GM19025 (cell line): ENCODE measurements around the gene EDA.
"Not testable (repeated sequence)": the region's sequence is repeated elsewhere in the genome, so short reads cannot be mapped to it uniquely, and the experiment has no call there.

Source experiments
- ATAC-seq: cut with Tn5 transposase; IDR thresholded peaks from one replicate; pipeline ENCODE4 v1.9.1; 2021; ENCODE audit warnings: mild to moderate bottlenecking, low read depth, moderate library complexity; ENCODE audit not compliant: unreplicated experiment

The EDA gene

DNA sequence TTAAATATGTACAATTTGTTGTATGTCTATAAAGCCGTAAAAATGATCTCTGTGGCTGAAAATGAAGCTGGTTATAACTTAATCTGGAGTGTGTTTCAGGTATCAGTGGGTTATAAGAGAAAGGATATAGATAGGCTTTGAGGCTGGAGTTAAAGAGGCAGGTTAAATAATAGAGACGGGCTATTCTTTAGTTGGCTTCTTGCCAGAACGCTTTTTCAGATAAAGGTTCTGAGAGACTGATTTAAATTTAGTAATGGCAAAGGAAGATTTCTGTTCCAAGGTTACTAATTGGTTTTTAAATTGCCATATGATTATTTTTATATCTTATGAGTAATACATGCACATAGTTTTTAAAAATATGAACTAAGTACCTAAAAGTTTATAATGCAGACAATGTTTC is 316.4 kb downstream of the EDA start:
- no peak for ATAC-seq

DNA sequence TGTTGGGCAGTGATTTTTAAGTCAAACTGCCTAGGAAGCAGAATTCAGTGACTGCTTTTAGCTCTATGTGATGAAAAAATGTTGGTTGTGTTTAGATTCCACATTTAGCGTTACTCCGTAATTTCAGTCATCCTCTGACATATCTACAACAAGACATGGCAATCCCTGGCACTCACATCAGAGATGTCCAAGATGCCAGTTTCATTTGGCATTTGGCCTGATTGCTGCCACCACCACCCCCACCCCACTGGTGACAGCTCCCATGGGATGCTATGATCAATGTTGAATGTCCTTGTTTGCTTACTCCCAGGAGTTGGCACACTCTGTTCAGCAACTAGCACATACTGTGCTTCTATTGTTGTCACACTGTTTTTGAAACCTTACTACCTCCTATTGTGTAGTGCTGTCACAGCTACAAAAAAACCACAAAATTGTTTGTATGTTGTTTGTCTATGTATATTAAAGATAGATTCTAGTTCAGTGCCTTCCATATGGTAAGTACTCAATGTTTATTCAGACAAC is 332.4 kb downstream of the EDA start:
- ATAC-seq: no peak

DNA sequence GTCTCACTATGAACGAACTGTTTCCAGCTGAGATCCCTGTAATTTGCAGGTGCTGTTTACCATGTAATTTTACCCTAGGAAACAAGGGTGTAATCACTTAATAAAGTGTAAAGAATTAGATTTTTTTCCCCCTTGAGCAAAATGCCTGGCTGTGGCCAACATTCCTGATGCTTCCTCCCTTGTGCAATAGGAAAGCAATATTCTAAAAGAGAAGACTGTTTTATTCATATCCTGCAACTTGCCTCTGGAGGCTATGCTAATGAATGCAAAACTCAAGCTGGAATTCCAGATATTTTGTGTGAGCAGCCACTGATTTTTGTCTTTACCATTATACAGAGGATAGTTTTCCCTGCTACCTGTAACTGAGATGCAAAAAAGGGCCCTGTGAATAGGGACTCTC is 335.8 kb downstream of the EDA start:
- no peak for ATAC-seq

DNA sequence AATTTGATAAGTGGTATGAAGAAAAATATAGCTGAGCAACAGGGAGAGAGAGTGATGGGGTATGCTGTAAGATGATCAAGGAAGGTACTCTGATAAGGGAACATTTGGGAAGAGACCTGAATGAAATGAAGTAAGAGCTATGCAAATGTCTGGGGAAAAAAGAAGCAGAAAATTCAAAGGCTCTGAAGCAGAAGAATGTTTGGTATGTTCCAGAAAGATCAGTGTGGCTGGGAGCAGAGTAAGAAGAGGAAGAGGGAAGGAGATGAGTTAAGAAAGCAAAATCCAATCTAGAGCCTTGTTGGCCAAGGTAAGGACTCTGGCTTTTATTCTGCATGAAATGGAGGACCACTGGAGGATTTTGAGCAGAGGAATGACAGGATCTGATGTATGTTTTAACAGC is 343.8 kb downstream of the EDA start:
- no peak for ATAC-seq

DNA sequence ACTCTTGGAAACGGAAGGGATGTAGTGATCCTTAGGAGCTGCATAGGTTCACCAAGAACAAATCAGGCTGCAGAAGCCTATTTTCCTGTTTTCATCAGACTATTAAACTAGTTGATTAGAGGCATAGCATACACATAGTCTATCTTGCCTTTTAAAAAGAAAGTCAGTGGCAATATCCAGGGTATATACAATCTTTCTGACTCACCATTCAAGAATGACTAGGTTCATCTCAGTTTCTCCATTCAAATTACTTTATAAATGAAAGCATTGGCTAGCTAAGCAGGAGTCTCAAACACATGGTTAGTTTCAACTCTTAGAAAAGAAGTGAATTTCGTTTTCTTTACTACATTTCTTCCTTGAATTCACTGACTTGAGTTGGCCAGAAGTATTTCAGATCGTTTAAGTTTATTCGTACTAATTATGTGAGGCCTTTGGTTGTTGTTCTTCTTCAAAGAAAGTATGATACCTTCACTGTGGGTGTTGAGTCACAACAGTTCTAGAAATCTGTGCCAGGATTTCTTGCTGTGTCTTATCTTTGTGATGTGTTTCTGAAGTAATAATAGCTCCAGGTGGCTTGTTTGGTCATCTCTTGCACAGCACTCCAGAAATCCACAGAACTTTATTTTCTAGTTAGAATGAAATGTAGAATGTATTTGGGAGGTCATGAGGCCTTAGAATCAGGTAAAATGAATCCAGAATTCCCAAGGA is 345.6 kb downstream of the EDA start:
- no peak for ATAC-seq

DNA sequence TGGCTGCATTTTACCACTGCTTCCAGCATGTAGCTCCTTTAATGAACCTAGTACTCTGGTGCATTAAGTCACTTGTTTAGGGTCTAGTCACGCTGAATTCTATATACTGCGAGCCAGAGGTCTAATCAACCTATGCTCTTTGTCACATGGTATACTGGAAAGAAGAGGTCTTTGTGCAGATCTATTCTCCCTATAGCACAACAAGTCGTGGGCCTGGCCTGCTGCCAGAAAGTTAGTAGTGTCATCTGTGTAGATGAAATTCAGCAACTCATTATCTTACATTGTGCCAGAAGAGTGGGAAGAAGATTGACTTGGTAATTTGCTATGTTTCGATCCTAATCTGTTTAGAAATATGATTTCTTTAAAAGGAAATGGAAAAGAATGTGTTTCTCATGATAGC is 353.0 kb downstream of the EDA start:
- ATAC-seq: no peak

DNA sequence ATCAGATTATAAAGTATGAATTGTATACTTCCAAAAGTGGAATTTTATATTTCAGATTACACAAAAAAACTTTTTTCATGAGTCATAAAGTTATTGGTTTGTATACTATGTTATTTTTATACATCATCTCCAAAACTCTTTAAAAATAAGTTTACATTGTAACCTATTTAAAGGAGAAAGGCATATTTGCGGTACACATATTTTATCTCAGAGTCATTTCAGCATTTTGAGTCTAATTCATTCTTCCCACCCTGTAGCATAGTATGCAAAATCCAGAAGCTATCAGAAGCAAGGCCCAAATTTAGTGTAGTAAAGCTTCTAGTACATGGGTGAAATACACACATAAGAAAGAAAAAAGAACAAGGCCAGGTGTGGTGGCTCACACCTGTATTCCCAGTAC is 353.5 kb downstream of the EDA start:
- no peak for ATAC-seq

DNA sequence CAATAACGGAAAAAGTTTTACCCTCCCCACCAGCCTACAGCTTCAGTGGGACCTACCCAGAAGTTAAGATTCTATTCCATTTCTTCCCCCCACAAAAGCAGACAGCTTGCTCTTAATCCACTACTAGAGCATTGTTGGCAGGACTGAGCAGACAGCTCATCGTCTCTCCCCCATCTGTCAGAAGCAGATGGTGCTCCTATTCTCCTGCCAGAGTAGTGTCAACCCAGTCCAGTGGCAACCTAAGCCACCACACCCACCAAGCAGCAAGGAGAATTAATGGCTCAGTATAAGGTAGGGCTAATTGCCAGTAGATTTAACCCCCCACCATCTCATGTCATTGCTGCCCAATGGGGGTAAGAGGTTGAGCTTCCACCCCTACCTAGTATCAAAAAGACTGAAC is 371.8 kb downstream of the EDA start:
- ATAC-seq: no peak

DNA sequence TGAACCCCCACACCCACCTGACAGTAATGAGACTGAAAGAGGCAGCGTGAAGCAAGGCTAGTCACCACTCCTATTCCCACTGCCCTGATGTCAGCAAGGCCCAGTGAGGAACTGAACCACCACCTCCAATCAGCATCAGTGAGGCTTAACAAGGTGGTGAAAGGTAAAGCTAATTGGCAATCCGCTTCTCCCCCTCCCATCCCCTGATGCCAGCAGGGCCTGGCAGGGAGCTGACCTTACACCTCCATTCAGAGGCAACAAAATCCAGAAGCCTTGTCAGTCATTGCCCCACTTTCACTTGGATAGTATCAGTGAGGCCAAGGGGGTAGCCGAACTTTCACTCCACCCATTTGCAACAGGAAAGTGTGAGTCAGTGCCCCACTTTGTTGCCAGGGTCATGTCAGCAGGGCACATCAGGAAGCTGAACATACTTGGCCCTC is 373.1 kb downstream of the EDA start:
- ATAC-seq: no peak

DNA sequence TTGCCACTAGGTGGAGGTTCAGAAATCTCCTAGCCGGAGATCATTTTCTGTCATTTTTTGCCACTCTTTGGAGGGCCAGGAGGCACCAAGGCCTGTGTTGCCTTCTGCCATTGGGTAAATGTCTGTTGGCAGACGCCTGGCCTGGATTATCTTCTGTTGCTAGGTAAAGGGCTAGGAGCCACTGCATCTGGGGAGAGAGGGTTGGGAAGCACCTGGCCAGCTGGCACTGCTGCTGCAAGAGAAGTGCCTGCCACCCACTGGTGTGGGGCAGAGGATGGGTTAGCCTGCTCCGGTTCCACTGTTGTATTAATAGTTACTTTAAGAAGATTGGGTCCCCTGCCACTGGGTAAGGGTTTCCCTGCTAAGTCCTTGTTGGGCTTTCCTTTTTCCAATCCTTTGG is 375.8 kb downstream of the EDA start:
- no peak for ATAC-seq

DNA sequence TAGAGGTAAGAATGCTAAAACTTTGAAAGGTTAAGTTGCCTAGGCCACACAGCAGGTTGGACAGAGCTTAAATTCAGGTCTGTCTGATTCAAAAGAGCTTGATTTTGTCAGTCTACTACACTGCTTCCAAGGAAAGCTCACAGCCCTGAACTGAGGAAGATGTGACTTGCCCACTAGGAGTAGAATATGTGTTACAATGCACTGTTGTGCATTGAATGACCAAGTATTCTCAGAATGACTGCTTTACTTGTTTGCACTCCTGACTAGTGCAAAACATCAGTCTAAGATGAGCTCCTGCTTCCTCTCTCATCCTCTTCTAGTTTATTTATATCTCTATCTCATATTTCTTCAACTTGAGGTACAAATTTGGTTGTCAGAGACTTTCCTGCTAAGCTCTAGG is 377.6 kb downstream of the EDA start:
- ATAC-seq: no peak

DNA sequence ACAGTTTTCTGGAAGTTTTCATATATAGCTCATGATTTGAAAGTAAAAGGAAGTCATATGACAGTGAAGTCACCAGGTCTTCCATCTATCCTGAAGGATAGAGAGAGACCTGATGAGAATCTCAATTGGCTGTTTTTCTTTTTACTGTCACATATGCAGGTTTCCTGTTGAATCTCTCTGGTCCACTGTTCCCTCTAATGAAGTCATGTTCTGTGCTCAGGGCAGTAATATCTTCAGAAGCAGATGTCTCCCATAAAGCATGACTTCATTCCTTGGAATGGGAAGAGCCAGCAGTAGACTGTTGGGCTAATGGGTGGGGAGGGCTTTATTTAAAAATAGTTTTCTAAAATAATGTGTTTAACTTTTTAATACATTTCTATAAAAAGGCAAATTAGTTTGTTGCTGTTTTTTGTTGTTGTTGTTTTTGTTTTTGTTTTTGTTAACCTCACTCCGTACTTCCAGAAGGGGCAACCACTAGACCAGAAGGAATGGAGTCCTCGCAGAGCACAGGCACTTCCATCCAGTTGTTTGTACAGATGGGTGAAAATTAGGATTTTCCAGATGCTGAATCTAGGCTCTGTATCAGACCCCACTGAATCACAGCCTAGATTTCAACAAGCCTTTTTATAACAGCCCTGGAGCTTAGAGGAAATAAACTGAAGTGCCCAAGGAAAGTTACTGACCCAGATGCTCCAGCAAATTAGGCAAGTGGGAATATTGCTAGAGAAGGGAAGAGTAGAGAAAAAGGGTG is 379.6 kb downstream of the EDA start:
- ATAC-seq: no peak

DNA sequence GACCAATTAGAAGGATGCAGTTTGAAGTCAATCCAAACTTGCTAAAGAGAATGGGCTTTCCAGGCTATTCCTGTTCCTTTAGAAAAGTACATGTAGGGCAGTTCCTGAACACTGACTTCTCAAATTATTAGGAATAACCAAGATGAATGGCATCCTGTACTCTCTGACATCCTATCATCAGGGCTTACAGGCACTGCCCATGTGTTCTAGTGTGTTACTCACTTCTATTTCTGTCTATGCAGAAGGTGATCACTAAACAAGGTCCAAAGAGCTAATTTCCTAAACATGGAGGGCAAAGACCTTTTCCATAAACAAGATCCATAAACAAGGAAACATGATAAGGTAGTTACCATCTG is 380.2 kb downstream of the EDA start:
- no peak for ATAC-seq

DNA sequence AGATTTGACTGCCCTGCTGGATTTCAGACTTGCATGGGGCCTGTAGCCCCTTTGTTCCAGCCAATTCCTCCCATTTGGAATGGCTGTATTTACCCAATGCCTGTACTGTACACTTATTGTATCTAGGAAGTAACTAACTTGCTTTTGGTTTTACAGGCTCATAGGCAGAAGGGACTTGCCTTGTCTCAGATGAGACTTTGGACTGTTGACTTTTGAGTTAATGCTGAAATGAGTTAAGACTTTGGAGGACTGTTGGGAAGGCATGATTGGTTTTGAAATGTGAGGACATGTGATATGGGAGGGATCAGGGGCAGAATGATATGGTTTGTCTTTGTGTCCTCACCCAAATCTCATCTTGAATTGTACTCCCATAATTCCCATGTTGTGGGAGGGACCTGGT is 382.4 kb downstream of the EDA start:
- ATAC-seq: not testable (repeated sequence)

DNA sequence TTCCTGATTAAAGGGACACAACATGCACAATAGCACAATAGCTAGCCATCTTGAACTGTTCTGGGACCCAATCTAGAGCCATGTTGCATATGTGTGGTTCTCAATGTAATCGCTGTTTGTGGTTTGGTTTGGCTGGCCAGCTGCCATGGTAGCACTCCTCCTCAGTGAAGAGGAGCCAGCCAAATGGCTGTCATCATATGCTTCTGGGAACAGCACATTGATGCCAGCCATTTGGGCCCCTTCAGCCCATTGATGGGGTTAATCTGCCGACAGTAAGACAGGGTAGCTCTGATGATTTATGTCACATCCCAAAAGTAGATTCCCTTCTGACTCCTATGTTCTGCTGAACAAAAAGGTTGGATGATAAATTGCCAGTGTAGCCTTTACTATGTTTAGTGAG is 385.4 kb downstream of the EDA start:
- no peak for ATAC-seq

DNA sequence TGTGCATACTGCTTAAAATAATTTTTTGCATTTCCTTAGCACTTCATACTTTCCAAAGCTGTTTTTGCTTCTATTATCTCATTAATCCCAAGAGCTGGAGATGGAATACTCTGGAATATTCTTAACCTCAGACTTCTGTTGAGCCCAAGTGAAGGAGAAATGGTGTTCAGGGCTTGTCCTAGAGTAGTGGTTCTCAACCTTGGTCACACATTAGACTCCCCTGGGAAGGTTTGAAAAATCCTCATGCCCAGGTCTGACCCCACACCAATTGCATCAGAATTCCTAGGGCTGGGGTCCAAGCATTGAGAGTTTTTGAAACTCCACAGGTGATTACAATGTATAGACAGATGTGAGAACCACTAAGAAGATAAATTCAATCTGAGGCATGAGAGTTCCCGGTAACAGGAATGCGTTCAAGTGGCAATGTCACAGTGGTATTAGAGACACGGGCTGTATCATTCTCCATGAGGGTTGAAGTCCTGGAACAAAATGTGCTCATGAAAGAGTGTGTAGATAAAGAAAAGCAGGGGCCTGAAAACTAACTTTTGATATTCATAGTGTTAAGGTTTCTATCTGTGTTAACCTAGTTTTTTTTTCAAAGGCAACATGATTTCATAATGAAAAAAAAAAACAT is 385.9 kb downstream of the EDA start:
- ATAC-seq: no peak

DNA sequence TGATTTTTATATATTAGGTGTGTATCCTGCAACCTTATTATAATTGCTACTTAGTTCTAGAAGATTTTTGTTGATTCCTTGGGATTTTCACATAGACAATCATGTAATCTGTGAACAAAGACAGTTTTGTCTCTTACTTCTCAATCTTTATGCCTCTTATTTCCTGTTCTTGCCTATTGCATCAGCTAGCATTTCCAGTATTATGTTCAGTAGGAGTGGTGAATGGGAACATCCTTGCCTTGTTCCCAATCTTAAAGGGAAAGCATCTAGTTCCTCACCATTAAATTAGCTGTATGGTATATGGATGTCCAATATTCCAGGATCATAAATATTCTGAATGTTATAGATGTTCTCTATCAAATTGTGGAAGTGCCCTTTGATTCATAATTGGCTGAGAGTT is 392.0 kb downstream of the EDA start:
- ATAC-seq: no peak

DNA sequence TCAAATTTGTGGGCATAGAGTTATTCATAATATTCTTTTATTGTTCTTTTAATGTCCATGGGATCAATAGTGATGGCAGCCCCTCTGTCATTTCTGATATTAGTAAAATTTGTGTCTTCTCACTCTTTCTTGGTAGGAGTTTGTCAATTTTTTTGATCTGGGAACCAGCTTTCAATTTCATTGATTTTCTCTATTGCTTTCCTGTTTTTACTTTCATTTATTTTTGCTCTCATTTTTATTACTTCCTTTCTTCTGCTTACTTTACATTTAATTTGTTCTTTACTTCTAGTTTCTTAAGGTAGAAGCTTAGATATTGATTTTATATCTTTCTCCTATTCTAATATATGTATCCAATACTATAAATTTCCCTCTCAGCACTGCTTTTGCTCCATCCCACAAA is 393.1 kb downstream of the EDA start:
- no peak for ATAC-seq

DNA sequence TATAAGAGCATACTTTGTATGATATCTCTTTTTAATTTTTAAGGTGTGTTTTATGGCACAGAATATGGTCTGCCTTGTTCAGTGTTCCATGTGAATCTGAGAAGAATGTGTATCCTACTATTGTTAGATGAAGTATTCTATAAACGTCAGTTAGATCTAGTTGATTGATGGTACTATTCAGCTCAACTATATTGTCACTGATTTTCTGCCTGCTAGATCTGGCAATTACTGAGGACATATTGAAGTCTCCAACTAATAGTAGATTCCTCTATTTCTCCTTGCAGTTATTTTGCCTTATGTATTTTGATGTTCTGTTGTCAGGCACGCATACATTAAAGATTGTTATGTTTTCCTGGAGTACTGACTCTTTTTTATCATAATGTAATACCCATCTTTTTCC is 394.1 kb downstream of the EDA start:
- ATAC-seq: no peak

DNA sequence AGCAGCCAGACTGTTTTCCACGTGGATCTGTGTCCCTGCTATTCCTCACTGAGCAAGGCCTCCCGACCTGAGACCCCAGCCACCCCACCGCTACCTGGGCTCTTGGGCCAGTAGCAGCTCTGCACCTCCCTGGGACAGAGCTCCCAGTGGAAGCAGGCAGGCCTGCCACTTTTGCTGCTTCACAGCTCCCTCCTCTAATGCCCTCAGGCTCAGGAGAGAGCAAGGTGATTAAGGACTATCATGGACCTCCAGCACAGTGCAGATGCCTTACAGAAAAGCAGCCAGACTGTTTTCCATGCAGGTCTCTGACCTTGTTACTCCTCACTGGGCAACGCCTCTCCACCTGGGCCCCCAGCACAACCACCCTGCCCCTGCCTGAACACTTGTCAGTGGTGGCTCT is 396.8 kb downstream of the EDA start:
- no peak for ATAC-seq

DNA sequence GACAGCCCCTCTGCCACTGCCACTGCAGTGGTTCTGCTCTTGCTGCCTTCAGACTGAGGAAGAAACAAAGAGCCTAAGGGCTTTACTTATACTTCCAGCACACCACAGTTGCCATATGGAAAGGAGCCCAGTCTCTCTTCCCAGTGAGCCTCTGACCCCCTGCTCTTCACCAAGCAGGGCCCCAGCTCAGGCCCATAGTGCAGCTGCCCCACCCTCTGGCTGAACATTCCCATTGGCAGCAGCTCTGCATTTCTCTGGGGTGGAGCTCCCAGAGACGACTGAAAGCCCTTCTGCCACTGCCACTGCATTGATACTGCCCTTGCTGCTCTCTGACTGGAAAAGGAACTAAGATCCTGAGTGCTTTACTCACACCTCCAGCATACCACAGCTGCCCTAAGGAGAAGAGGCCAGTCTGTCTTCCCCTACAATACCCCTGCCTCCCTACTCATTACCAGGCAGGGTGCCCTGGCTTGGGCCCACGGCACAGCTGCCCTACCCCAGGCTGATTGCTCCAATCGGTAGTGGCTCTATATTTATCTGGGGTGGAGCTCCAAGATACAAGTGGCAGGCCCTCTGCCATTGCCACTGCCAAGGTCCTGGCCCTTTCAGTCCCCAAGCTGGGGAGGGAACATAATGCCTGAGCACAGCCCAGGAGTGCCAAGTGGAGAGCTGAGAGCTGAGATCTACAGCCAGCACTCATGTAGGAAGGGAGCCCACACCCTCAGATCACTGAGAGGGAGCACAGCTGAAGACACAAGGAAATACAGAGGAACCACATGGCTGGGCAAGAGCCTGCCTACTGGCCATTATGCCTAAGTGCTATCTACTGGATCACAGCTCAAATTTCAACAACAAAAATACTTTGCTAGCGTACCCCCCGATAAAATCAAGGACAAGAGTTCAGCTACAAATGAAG is 397.8 kb downstream of the EDA start:
- no peak for ATAC-seq
